ENCODE data around the gene SCRN2.
A peak's percentile ranks its signal among the peaks of the same experiment; 100 is the strongest.

The SCRN2 gene

GRCh38 chr17:47846716-47847340, 5.8 kb upstream of the SCRN2 start:
- DNase-seq (ENCODE audit: low spot score): peak; percentile 85

DNA sequence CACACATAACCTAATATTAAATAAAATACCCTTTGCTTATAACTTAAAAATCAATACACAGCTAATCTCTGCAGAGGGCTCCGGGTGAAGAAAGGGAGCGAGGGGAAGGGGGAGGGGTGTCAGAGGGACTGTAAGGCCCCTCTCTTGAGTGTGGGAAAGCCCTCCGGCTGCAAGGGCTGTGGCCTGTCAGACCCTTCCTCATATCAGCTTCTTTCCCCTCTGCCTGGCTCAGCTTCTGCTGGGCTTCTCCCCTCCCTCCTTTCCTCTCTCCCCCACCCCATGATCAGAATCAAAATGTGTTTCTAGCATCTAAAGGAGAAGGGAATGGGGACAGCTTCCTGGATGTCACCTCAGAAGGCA, 4.6 kb upstream of the SCRN2 start:
- no peak for DNase-seq (ENCODE audit: low spot score)

GRCh38 chr17:47844814-47845715, 4.0 kb upstream of the SCRN2 start:
- DNase-seq (ENCODE audit: low spot score): no peak

DNA sequence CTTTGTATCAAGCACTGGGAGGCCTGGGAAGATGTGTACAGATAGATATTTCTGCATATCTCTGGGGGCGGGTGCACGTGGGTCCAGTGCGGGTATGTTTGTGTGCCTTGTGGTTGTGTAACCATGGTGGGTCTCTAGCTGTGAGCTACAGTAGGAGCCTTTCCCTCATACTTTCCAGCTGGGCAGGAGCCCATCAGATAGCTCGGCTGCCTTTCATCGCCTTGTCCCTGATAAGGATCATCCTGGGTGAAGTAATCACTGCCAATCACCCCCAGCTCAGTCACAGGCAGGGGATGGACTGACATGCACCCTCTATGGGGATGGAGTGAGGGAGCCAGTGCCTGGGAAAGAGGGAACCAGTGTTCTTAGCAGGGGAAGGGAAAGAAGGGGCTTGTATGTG, 3.2 kb upstream of the SCRN2 start:
- no peak for DNase-seq (ENCODE audit: low spot score)

- no peak for DNase-seq (ENCODE audit: low spot score)
Measured at GRCh38 chr17:47843391-47843730, 2.3 kb upstream of the SCRN2 start.

- no peak for DNase-seq (ENCODE audit: low spot score)
Measured at GRCh38 chr17:47841488-47842291, 617 bp upstream of the SCRN2 start.

DNA sequence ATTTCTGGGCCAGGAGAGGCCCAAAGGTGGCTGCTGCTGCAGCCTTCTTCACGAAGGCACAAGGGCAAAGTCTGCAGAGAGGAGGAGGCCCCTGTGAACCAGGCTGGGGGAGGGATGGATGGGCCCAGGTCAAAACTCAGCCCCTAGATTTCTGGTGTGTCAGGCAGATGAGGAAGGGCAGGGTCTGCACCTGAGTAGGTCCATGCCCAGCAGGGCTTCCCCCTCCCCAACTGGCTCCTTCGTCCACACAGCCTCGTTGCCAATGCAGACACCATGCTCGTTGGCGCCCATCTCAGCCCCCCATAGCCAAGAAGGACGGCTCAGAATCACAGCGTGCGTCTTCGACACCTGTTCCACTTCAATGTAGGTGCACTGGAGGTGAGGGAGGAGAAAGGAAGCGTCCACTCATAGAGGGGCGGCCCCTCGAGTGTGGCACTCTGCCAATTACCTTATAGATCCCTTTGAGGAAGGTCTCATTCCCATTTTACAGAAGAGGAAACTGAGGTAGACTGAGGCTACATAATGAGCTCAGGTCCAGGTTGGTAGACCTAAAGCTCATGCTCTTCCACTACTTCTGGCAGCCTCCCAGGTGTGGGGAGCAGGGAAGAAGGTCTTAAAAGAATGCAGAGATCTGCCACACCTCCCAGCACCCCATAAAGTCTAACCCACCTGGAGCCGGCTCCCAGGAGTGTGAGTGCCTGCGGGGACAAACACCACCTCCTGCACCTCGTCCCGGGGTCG, 902 bp downstream of the SCRN2 start:
- no peak for DNase-seq (ENCODE audit: low spot score)

GRCh38 chr17:47839071-47839470, 2.0 kb downstream of the SCRN2 start:
- DNase-seq (ENCODE audit: low spot score): no peak

DNA sequence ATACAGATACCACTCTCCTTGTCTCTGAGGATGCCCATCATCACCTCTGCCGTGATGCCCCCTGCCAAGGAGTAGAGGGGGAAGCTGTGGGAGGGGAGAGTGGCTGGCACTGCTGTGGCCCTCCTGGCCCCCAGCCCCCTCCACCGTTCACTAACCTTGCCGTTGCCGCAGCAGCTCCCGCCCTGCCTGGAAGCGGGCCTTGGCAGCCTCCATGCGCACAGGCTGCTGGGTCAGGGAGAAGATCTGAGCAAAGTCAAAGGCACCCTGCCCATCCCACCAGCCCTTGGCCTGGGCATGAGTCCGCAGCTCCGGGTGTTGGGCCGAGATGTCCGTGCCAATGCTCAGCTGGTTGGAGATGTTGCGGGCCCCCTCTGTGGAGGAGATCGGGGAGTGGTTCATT, 2.4 kb downstream of the SCRN2 start:
- no peak for DNase-seq (ENCODE audit: low spot score)

DNA sequence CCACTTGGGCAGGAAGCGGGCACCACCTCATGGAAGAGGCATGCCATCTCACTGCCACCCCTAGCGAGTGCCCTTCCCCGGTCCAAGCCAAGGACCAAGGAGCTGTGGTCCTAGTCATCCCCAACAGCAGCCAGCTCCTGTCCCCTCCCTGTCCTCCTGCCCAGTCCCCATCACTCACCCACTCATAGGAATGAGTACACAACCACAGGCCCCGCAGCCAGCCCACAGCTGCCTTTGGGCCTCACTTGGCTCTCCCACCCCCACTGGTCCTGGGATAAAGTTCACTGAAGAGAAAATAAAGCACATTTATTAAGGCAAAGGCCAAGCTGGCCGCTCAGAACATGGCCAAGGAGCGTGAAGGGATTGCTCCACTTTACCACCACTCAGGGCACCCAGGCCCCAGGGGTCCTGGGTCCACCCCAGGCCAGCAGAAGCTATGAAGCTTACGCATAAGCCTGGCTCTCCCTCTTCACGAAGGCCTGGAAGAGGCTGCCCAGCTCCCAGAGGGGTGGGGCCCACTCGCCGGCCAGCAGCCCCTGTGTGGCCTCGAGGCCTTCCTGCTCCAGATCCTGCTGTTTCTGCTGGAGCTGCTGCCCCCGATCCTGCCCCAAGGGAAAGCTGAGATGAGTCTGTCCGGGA, 3.6 kb downstream of the SCRN2 start:
- DNase-seq (ENCODE audit: low spot score): no peak

- no peak for DNase-seq (ENCODE audit: low spot score)
Measured at GRCh38 chr17:47836601-47837000, 4.5 kb downstream of the SCRN2 start.

DNA sequence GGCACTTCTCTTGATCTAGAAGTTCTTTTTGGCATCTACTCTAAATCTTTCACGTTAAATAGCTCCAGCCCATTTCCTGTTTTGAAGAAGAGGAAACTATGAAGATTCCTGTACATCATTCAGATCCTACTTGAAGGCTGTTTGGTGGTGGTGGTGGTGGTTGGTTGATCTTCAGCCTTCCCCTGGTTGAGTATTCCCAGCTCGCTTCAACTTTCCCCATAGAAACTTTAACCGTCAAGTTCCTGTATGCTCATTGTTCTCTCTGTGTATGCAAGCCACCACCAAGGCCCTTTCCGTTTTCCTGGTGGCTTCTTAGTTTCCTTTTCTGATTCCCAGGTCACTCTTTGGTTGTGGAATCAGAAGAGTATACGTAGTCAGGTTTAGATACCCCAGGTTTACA, 6.3 kb downstream of the SCRN2 start:
- DNase-seq (ENCODE audit: low spot score): no peak

GRCh38 chr17:47831934-47832327, 9.1 kb downstream of the SCRN2 start:
- no peak for DNase-seq (ENCODE audit: low spot score)

- DNase-seq (ENCODE audit: low spot score): peak; percentile 98
Measured at GRCh38 chr17:47831003-47831933, 9.8 kb downstream of the SCRN2 start, which contains the start of the genes LRRC46 and MRPL10. Gene LRRC46 (plus strand): TSS chr17:47831670. CDS start chr17:47831990, 320 bp downstream. Gene MRPL10 (minus strand): TSS chr17:47831541. CDS start chr17:47831511, 30 bp downstream.

GRCh38 chr17:47830396-47831002, 10.6 kb downstream of the SCRN2 start:
- no peak for DNase-seq (ENCODE audit: low spot score)

- DNase-seq (ENCODE audit: low spot score): no peak
Measured at GRCh38 chr17:47829870-47830269, 11.2 kb downstream of the SCRN2 start.

- no peak for DNase-seq (ENCODE audit: low spot score)
Measured at GRCh38 chr17:47823519-47823918, 17.6 kb downstream of the SCRN2 start.

DNA sequence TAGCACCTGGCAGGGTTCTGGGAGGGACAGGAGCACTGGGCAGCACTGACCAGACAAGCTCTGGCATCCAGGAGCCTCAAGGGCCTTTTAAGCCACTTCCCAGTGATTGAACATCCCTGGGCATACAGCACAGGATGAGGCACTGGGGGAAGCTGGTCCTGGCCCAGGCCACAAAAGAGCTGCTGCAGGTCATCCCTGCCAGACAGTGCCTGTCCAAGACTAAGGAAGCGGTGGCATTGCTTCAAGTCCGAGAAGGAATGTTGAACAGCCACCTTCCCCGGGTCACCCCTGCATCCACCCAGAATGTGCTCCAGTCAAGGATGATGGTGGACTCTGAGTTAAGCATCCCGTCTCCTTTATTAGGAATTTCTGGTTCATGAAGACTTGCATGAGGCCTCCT, 18.3 kb downstream of the SCRN2 start:
- no peak for DNase-seq (ENCODE audit: low spot score)

DNA sequence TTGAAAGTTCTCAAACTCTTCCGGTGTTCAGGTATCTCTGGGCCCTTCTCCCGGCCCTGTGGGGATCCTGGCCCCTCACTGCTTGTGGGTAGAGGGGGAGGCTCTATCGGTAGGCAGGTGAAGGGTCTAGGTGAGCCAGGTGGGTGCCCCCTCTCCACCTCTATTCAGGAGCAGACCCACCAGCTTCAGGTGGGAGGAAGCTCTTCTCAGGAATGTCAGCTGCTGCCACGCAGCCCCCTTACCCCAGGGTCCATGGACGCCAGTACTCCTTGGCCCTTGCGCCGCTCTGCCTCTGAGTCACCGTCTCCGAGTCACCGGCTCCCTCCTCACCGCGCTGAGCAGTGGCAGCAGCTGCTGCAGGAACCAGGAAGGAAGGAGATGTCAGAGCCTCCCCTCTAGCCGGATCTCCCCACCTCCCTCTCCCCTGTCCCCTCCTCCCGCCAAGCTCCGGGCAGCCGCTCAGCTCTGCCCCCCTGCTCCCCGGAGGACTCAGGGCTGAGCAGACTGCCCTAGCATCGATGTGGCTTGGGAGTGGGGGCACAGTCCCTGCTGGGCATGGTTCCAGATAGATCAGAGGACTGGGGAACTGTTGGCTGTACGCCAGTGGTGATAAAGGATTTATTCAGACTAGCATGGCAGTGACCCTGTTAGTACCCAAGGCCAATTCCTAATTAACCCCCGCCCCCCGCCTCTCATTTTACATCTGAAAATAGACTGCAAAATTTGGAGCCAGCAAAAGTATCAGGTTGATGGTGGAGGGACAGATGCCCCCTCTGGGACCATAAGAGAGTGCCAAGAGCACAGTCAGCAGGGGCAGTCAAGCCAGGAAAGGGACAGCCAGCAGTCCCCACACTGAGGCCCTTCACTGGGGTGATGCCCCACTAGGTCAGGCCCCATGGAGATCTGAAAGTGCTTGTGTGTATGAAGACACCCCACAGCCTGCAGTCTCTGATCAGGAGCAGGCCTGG, 19.4 kb downstream of the SCRN2 start, which contains the start of gene OSBPL7:
Gene OSBPL7 (minus strand): TSS at position 371 of the 968 bp plus-strand sequence. CDS start 1,516 bp downstream, outside the sequence.
- DNase-seq (ENCODE audit: low spot score): peak; percentile 83

Measured in ecto neural progenitor cell (in vitro differentiated cells).